Measurements from ENCODE around the gene GIN1. TPM values are rescaled to one million over a fixed set of nuclear protein-coding genes. Genes with fewer than 3 reads are reported as not detected.

GIN1 gene, protein sequence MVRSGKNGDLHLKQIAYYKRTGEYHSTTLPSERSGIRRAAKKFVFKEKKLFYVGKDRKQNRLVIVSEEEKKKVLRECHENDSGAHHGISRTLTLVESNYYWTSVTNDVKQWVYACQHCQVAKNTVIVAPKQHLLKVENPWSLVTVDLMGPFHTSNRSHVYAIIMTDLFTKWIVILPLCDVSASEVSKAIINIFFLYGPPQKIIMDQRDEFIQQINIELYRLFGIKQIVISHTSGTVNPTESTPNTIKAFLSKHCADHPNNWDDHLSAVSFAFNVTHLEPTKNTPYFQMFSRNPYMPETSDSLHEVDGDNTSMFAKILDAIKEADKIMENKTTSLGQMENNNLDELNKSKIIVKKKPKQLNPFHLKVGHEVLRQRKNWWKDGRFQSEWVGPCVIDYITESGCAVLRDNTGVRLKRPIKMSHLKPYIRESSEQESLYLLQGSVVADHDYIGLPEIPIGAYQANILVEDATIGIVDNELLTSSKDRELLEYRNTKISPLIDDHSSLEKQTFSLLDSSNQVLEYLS
- 1 to 10 TPM; 7.4 to 7.5 TPM for total RNA-seq

DNA sequence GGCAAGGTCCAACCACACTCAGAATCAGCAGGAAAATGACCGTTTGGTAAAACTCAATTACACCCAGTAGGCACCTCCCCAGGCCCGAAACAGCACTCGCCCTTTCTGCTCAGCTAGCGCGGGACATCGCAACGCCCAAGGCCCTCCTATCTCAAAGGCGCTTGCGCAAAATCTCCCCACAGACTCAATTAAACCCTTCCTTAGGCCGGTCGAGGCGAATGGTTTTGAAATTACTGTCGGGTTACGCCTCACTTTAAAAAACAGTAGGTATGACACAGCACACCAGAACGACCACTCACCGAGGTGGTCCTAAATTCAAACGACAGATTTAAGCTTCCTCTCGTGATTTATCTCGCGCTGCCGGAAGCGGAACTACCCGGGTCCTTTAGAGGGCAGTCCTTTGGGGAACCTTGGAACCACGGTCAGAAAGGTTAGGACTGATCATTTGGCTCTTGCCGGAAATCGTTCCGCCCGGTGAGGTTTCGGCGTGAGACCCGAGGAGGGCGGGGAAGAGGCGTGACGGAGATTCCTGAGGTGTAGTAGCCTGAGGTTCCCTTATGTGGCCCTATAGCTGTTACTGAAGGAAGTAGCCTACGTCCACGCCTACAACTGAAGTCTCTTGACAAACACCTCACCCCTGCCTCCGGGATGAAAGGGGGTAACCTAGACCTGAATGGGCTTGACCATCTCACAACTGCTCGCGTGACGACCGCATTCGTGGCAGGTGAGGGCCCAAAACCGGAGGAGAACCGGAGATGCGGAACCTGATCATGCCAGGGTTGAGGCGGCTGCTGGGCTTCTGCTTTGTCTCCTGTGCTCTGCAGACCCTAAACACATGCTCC, at the start of gene GIN1, which contains the start of gene PPIP5K2:
Gene GIN1 (minus strand): TSS at position 374 of the 842 bp plus-strand sequence. CDS start 11,431 bp downstream, outside the sequence.
Gene PPIP5K2 (plus strand): TSS at position 537 of the 842 bp plus-strand sequence. CDS start 9,289 bp downstream, outside the sequence.

Other genes with a start within 250 kb of the GIN1 start
- 10 to 100 TPM; 58.1 to 64.2 TPM for gene PPIP5K2, start 163 bp upstream of the GIN1 start, total RNA-seq
- 1 to 10 TPM; 5.2 to 5.7 TPM for gene MACIR, start 138.6 kb upstream of the GIN1 start, total RNA-seq

Data from activated naive CD4-positive, alpha-beta T cell treated with anti-CD3 and anti-CD28 coated beads, Interleukin-2, amount 10 ng/mL, durations not matched to agents 5 hours and 36 hours (primary cell).